GM18498 (cell line): ENCODE data around the gene SRSF10.
"Not testable (repeated sequence)": the region's sequence is repeated elsewhere in the genome, so short reads cannot be mapped to it uniquely, and the experiment has no call there.

Experiments
- ATAC-seq: cut with Tn5 transposase; IDR thresholded peaks from one replicate; pipeline ENCODE4 v1.9.1; 2021; ENCODE audit warnings: mild to moderate bottlenecking, moderate library complexity; ENCODE audit not compliant: unreplicated experiment

The SRSF10 gene

DNA sequence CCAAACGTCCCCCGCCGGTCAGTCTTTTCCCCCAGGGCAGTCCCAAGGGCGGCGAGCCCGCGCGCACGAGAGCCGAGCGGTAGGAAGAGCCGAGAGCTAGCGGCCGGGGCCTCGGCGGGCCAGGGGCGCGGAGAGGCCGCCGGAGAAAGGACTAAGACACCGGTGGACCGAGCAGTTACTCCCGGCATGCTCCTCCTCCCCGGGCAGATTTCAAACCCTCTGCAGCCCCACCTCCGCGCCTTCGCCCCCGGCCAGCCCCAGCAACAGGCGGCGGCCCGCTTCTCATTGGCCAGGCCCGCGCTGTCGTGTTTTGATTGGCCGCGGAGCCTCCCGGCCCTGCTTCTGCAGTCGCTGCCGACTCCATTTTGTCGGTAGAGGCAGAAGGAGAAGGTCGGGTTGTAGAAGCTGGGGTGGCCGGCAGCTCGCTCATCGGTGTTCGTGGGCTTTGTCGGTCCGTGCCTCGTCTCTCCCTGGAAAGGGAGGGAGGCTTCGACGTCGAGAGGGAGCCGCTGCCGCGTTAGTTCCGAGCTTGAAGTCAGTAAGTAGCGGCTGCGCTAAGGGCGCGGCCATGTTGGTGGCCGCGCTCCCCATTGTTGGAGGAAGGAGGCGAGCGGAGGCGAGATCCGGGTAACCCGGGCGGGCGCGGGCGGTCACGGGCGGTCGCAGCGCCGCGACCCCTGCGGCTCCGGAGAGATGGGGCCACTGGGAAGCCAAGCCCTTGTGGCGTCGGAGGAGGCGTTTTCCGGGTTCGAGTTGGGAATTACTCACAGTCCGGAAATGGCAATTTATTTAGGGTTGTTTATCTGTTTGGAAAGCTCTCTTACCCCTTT is 20.5 kb downstream of the SRSF10 start, which contains the start of gene PNRC2:
Gene PNRC2, plus strand, starts transcription at position 368 of the 830 bp plus-strand sequence. CDS start 1,630 bp downstream, outside the sequence.
- ATAC-seq: peak; percentile 82

DNA sequence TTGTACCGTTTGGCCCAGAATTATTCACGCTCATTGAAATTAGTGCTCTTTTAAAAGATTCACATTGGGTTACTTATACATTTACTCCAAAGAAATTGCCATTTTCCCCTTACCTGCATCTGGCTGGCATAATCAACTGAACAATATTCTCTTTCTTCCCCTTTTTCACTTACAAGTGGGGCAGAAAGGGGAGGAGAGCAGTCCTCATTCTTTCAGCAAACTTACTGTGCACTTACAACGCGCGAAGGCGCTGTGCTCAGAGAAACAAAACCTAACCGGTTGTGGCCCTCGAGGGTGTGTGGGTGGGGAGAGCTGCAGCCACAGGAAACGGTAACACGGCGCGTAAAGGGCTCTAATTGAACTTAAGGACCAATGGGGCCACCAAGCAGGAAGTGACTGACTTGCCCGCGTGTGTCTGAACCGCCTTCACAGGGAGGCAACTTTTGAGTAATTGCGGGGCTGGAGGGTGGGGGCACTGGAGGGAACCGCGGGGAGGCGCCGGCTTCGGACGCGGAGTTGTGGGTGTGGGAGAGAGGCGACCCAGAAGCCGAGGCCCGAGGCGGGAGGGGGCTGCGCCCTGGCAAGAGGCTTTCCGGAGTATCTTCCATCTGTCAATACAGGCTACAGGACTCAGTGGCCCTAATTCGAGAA is 21.2 kb downstream of the SRSF10 start:
- peak; percentile 62 for ATAC-seq

DNA sequence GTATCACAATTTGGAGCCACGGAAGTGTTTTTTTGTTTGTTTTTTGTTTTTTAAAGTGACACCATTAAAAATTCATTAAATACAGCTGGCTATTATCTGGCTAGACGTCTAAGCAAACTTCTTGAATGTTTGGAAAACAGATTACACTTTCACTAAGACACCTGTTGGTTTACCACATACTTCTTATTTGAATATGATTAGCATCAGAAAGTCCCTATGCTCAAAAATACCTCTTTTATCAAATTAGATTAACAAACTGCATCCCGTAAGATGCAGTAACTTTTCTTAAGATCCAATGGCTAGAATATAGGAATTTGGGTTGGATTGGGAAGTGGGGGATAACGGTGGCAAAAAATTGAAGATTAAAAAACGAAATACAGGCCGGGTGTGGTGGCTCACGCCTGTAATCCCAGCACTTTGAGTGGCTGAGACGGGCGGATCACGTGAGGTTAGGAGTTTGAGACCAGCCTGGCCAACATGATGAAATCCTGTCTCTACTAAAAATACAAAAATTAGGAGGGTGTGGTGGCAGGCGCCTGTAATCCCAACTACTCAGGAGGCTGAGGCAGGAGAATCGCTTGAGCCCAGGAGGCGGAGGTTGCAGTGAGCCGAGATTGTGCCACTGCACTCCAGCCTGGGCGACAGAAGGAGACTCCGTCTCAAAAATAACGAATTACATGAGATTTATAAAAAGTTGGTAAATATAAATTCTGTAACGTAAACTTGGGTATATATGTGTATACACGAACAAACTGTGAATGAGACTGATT is 21.9 kb downstream of the SRSF10 start:
- ATAC-seq: not testable (repeated sequence)

DNA sequence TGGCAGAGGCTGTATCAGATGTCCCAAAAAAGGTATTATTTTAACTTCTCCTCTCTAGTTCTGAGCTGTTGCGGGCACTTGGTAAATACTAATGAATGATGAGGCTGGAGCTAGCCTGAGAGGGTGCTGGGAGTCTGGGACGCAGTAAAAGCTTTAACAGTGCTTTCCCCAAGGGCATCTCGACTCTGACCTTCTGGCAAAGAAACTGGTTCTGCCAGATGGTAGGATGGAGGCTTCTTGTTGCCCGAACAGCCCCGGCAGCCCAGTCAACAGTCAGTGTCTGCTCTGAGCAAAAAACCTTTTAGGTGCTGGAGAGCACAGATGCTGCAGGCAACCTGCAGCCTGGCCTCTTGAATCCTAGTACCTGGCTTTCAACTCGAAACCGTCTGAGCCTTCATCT is 23.0 kb downstream of the SRSF10 start:
- no peak for ATAC-seq

DNA sequence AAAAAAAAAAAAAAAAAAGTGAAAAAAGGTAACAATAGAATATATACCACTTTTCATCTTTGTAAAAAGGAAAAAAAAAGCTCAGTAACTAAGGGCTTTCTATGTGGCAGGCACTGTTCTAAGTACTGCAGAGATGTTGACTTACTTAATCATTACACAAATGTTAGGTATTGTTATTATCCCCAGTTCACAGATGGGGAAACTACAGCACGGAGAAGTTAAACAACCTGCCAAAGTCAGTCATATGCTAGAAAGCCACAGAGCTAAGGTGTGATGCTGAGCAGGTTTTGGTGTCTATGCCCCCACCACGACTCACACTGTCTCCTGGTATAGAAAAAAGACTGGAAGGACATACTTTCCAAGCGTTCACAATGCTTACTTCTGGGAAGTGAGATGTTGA is 27.1 kb downstream of the SRSF10 start:
- ATAC-seq: no peak

DNA sequence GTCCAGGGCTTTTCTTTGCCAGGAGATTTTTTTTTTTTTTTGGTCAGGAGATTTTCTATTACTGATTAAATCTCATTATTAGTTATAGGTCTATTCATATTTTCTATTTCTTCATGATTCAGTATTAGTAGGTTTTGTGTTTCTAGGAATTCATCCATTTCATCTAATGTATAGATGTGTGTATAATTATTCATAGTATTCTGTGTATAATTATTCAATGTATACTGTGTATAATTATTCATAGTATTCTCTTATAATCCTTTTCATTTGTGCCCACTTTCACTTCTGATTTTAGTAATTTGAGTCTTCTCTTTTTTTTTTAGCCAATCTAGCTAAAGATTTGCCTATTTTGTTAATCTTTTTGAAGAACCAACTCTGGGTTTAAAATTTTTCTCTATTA is 32.8 kb downstream of the SRSF10 start:
- ATAC-seq: no peak

DNA sequence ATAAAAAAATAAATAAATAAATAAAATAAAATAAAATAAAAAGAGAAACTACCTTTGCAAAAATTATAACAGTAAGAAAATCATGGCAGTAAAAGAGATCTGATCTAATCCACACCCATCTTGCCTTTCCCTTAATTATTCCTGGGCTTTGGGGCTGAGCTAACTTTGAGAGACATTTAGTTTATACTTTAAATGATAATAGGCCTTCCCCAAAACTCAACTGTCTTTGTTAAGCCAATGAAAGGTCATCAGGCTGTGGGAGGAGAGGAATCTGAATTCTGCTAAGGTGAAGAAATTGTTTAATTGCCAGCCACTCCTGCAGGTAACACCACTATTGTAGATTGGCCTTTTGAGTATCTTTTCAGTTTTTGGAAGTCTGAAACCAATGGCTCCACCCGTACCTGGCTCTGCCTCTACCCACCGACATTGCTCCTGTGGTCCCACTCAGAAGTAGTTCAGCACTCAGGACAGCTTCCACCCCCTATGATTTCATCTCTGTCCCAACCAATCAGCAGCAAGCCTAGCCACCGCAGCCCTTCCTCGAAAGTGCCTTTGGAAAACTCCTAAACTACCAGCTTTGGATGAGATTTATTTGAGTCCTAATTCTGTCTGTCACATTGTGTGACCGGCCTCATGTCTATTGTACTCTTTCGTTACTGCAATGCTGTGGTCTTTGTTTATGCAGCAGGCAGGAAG is 43.5 kb downstream of the SRSF10 start:
- ATAC-seq: no peak

DNA sequence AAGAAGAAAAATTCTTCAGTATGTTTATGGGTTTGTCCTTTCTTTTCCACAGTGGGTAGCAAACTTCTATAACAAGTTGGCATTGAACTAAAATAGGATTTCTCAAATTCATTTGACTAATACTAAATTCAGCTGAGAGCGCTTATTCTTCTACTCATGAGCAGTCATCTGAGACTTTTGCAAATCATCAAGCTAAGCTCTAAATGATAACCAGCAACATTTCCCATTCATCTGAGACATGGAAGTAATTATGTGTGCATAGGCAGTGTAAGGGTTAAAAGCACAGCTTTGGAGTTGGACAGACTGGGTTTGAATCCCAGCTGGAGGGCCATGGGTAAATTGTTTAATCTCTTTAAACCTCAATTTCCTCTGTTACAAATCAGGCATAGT is 48.6 kb downstream of the SRSF10 start:
- no peak for ATAC-seq

DNA sequence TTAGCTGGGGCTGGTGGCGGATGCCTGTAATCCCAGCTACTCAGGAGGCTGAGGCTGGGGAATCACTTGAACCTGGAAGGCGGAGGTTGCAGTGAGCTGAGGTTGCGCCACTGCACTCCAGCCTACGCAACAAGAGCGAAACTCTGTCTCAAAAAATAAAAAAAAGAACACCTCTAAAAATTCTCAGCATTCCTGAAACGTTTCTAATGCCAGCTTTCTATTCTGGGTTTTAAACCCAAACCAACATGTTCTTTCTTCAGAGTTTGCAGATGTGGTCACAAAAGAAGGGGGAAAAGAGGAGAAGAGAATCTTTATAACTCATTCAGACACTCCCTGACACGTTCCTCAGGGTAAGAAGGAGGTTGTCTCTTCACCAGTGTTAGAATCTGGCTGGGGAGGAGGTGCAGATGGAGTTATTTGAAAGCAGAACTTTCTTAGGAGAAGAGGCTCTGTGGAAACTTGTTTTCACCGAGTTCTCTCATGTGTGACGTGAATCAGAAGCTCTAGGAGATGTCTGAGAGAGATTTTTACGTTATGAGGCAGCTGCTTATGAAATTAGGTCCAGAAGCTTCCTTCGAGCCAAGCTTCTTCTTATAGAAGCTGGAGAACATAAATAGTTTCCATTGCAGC is 49.2 kb downstream of the SRSF10 start:
- ATAC-seq: no peak

DNA sequence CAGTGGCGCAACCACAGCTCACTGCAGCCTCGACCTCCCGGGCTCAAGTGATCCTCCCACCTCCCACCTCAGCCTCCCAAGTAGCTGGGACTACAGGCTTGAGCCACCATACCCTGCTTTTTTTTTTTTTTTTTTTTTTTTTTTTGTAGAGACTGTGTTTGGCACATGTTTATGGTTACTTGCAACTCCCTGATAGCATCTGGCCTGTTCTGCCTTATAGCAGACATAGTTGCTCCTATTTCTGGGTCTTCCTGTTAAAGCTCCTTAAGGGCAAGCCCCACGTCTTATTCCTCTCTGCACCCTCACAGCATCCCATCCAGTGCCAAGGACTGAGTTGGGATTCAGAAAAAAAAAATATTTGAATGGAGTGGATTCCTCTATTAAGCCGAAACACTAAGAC is 49.9 kb downstream of the SRSF10 start:
- ATAC-seq: no peak

DNA sequence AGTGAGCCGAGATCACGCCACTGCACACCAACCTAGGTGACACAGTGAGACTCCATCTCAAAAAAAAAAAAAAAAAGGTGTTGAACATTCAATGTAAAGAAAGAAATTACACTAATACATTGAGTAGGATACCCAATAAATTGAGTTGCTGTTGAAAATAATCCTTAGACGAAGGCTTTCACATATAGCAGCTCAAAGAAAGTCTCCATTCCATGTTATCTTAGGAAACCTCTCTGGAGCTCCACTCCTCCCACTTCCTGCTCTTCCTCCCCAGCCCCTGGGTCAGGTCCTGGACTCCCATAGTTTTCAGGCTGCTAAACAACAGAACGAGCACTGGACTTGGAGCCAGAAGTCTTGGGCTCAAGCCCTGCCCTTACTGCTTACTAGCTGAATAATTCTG is 51.3 kb downstream of the SRSF10 start:
- ATAC-seq: no peak

DNA sequence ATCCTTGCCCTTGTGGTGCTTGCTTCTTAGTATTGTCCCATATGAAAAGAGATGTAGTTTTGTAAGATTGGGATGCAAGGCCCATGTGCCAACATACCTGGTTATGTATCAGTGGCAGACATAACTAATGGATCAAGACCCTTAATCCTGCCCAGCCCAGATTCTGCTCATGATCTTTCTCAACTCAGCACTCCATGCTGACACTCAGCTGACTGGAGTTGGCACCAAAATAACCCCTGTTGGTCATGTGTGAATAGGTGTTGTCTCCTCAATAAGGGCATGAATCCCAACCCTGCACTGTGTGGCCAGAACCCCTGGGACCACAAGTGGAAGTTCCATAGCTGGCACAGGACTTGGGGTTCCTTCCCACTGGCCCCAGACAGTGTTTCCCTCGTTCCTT is 53.0 kb downstream of the SRSF10 start:
- ATAC-seq: no peak

DNA sequence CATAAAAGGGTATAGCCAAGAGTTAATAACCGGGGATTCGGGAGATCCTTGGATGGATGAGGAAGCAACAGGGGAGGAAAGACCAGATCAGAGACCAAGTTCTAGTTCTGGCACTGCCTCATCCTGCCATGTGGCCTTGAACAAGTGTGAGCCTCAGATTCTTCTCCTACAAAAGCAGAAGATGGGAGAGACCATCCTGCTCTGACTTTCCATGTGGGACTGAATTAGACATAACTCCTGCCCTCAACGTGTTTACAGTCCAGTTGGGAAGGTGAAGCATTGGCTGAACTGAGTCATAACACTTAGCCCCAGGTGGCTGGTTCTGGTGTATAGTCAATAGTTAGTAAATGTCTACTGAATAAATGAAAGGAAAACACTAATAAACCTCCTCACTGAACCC is 54.8 kb downstream of the SRSF10 start:
- no peak for ATAC-seq

DNA sequence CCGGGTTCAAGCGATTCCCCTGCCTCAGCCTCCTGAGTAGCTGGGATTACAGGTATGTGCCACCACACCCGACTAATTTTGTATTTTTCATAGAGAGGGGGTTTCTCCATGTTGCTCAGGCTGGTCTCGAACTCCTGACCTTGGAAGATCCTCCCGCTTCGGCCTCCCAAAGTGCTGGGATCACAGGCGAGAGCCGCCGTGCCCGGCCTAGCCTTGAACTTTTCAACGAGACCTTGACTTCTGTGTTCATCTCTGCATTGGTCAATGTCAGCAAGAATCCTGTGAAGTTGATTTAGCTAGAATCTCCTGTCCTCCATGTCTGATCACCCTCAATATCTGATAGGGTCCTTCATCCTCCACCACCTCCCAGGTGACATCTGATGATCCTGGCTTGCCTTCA is 55.5 kb downstream of the SRSF10 start:
- ATAC-seq: no peak

DNA sequence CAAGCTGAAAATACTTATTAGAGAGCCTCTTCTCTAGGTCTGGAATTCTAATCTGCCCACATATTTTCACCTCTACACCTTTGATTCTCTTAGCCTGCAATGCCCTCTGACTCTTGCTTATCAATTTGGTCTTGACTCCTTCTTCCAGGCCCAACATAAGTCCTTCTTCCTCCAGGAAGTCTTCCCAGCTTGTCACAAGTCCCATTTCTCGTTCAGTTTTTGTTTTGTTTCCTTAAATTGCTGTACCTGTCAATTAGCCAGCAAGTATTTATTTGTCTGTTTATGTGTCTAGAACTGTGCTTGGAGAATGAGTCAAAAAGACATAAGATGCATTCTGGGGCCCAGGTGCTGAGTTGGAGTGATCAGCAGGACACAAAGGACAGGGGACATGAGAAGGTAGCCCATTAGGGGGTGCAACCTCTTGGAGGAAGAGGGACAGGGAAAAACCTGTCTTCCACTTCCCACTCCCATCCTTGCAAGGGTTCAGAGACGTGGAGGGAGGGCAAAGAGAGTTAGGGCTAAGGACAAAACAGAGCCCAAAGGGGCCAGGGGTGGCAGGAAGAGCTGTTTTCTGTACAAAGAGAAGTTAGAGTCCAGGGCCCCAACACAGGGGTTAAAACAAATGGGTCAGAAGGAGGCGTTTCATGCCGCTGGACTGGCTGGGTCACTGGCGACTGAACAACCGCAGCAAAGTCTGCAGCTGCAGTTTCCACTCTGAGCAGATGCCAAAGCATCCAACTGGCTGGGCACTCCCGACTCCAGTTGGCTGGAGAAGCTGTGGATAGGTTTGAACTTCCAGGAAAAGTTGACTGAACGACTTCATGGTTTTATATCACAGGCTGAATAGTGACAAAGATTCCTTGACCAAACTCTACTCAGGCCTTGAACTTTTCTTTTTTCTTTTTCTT is 56.3 kb downstream of the SRSF10 start:
- ATAC-seq: no peak

DNA sequence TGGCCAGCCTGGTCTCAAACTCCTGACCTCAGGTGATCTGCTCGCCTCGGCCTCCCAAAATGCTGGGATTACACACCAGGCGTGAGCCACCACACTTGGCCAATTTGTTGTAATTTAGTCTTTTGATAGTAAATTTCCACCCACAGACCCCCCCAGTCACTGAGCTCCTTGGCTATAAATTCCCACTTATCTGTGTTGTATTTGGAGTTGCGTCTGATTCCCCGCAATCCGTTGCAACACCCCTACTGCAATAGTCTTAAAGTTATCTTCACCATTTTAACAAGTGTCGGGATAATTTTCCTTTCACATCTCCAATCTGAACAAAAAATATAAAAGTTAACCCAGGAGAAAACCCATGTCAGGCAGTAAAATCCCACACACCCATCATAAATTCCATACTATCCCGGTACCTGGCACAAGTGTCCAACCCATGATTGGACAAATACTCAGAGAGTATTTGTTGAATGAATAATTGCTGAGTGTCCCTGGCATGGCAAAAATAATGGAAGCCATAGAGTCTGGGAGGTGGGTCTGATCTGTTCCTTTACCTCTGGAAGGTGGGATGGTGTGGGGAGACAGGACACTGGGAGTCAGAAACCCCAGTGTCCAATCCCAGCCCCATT is 57.7 kb downstream of the SRSF10 start:
- ATAC-seq: no peak

DNA sequence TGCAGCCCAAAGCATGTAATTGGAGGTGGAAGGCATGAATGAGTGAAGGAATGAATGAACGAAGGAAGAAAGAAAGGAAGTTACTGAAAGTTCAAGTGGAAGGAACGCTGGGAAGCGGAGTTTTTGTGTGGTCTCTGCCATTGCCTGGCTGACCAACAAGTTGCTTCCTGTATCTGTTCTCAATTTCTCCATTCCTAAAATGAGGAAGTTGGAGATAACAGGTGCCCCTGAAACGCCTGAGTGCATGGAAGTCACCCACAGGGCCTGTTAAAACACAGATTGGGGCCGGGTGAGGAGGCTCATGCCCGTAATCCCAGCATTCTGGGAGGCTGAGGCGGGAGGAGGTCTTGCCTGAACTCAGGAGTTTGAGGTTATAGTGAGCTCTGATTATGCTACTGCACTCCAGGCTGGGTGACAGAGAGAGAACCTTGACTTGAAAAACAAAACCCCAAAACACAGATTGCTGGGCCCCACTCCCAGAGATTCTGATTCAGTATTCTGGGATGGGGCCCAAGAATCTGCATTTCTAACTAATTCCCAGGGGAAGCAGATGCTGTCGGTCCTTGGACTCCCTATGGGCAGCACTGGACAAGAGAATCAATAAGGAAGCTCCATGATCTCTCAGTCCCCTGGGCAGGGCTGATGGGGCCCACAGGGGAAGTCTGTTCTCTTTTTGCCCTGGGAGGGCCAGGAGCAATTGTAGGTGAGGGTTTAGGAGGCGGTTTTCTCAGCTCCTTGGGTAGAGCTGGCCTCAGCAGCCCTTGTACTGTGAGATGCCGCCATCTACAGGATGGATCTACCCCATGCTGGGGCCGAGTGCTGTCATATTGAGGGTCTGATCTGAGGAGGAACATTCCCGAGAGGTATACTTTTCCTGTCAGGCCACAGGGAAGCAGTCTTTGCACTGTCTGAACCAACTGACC is 63.7 kb downstream of the SRSF10 start:
- ATAC-seq: peak; percentile 64

DNA sequence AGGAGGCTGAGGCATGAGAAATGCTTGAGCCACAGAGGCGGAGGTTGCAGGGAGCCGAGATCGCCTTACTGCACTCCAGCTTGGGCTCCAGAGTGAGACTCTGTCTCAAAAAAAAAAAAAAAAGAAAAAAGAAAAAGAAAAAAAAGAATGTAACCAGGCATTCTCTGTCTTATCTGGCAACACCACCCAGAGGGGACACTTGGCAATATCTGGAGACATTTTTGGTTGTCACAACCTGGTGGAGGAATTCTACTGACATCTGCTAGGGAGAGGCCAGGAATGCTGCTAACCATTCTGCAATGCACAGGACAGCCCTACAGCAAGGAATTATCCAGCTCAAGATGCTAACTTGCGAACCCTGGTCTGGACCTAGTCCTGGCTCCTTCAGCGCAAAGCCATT is 64.7 kb downstream of the SRSF10 start:
- no peak for ATAC-seq
